ENCODE data around the gene PKIB.

PKIB gene

GRCh38 chr6:122648726-122649125 is 38.5 kb downstream of the PKIB start:
- DNase-seq (ENCODE audit: low read depth): no peak
- H3K4me3 ChIP-seq (ENCODE audit: control insufficient read depth, low read depth, low read length): no peak overlapping the region
- TF ChIP-seq CTCF (conservative IDR thresholded peaks at IDR 0.05; ENCODE audit: control insufficient read depth, insufficient read depth, low read depth, low read length): no peak

- H3K4me3 ChIP-seq (ENCODE audit: control insufficient read depth, low read depth, low read length): no peak overlapping the region
- TF ChIP-seq CTCF (conservative IDR thresholded peaks at IDR 0.05; ENCODE audit: control insufficient read depth, insufficient read depth, low read depth, low read length): no peak
- DNase-seq (ENCODE audit: low read depth): peak; percentile 61
Observed at GRCh38 chr6:122649701-122650100, 39.5 kb downstream of the PKIB start.

GRCh38 chr6:122650403-122650802 is 40.2 kb downstream of the PKIB start:
- DNase-seq (ENCODE audit: low read depth): no peak
- TF ChIP-seq CTCF (conservative IDR thresholded peaks at IDR 0.05; ENCODE audit: control insufficient read depth, insufficient read depth, low read depth, low read length): no peak
- no peak overlapping the region for H3K4me3 ChIP-seq (ENCODE audit: control insufficient read depth, low read depth, low read length)

GRCh38 chr6:122651031-122651430 is 40.8 kb downstream of the PKIB start:
- no peak for TF ChIP-seq CTCF (conservative IDR thresholded peaks at IDR 0.05; ENCODE audit: control insufficient read depth, insufficient read depth, low read depth, low read length)
- H3K4me3 ChIP-seq (ENCODE audit: control insufficient read depth, low read depth, low read length): no peak overlapping the region
- DNase-seq (ENCODE audit: low read depth): no peak

- no peak overlapping the region for H3K4me3 ChIP-seq (ENCODE audit: control insufficient read depth, low read depth, low read length)
Observed at GRCh38 chr6:122651604-122652003, 41.4 kb downstream of the PKIB start.

GRCh38 chr6:122652431-122652830 is 42.2 kb downstream of the PKIB start:
- DNase-seq (ENCODE audit: low read depth): peak; percentile 54
- no peak for TF ChIP-seq CTCF (conservative IDR thresholded peaks at IDR 0.05; ENCODE audit: control insufficient read depth, insufficient read depth, low read depth, low read length)
- no peak overlapping the region for H3K4me3 ChIP-seq (ENCODE audit: control insufficient read depth, low read depth, low read length)

More at GRCh38 chr6:122651604-122652003, 41.4 kb downstream of the PKIB start:
- no peak for DNase-seq (ENCODE audit: low read depth)
- TF ChIP-seq CTCF (conservative IDR thresholded peaks at IDR 0.05; ENCODE audit: control insufficient read depth, insufficient read depth, low read depth, low read length): no peak

- no peak for TF ChIP-seq CTCF (conservative IDR thresholded peaks at IDR 0.05; ENCODE audit: control insufficient read depth, insufficient read depth, low read depth, low read length)
- no peak overlapping the region for H3K4me3 ChIP-seq (ENCODE audit: control insufficient read depth, low read depth, low read length)
- DNase-seq (ENCODE audit: low read depth): peak; percentile 54
Observed at GRCh38 chr6:122653094-122653493, 42.9 kb downstream of the PKIB start.

Measured in fibroblast of mammary gland (primary cell).